K562 (cell line): ENCODE data around the gene CAPZA1. TPM values are rescaled to one million over a fixed set of nuclear protein-coding genes. Genes with fewer than 3 reads are reported as not detected.

Experiments used
- CEBPG ChIP-seq, 3 experiments: fragments of 200-800 bp in 1 of 3; sonication (Bioruptor generic) in 1 of 3; sonication (generic) in 1 of 3; formaldehyde crosslinking in 1 of 3; IDR thresholded peaks in 2 of 3; conservative IDR thresholded peaks in 1 of 3; 2 replicates each; pipeline versions ENCODE4 v1.6.1 to v1.8.0; 2016 to 2022; ENCODE audit warnings: missing compliant biosample characterization in 2 of 3, missing genetic modification characterization in 2 of 3, mild to moderate bottlenecking in 1 of 3, missing genetic modification reagents in 1 of 3
- DDX20 ChIP-seq: fragments of 450-650 bp; IDR thresholded peaks from 2 replicates; pipeline ENCODE4 v1.6.1; 2016; ENCODE audit warnings: missing genetic modification characterization, low read depth, mild to moderate bottlenecking, missing compliant biosample characterization, moderate library complexity
- PURB ChIP-seq: sonication (generic); formaldehyde crosslinking; IDR thresholded peaks from 2 replicates; pipeline ENCODE4 v1.9.0; 2021; ENCODE audit warnings: low read depth, mild to moderate bottlenecking, missing genetic modification reagents
- RHOXF2B ChIP-seq: fragments of 250-450 bp; sonication (Bioruptor Pico); conservative IDR thresholded peaks from 2 replicates; pipeline ENCODE4 v1.5.1; 2021
- ZC3H8 ChIP-seq: fragments of 450-650 bp; IDR thresholded peaks from 2 replicates; pipeline ENCODE4 v1.6.1; 2017
- ZNF586 ChIP-seq: fragments of 450-650 bp; formaldehyde crosslinking; conservative IDR thresholded peaks from 2 replicates; pipeline ENCODE4 v1.4.0; 2020; ENCODE audit warnings: mild to moderate bottlenecking, moderate library complexity
- polyA plus RNA-seq, 8 experiments: library from polyadenylated mRNA; depleted of rRNA in 4 of 8; stranded (reverse) in 5 of 8; unstranded in 3 of 8; fragments of >200 nt; fragmentation: Nextera tagmentation in 2 of 8; fragmentation: Illumina TruSeq in 1 of 8; extraction: Ambion mirVana in 2 of 8; extraction: Trizol in 1 of 8; gene quantifications; 2 replicates each; pipeline versions ENCODE4 v1.2.1 to v1.2.3, GENCODE V29; 2011 to 2014; ENCODE audit warnings: inconsistent platforms in 1 of 8, missing spikeins in 1 of 8
- total RNA-seq, 7 experiments: library from RNA; depleted of rRNA in 6 of 7; stranded (reverse); fragments of >200 nt in 6 of 7; fragmentation: Illumina TruSeq in 2 of 7; extraction: Trizol in 2 of 7; gene quantifications; 2 replicates each; pipeline versions ENCODE4 v1.2.1 to v1.2.3, GENCODE V29; 2011 to 2021; ENCODE audit warnings: low replicate concordance in 1 of 7
- TF ChIP-seq, protein P1 (sequence below): IDR thresholded peaks from 3 replicates; pipeline ENCODE4 v1.6.1; 2011; ENCODE audit warnings: borderline replicate concordance, mild to moderate bottlenecking, moderate library complexity; ENCODE audit not compliant: insufficient read length; ENCODE audit errors: extremely low read depth
- TF ChIP-seq, protein P2 (sequence below): fragments of 450-650 bp; IDR thresholded peaks from 2 replicates; pipeline ENCODE4 v1.6.1; 2016; ENCODE audit warnings: mild to moderate bottlenecking
- TF ChIP-seq, protein P3 (sequence below): sonication (generic); formaldehyde crosslinking; IDR thresholded peaks from 2 replicates; pipeline ENCODE4 v1.8.1; 2023; ENCODE audit warnings: mild to moderate bottlenecking, missing genetic modification reagents
- TF ChIP-seq, protein P4 (sequence below): fragments of 250-450 bp; sonication (Bioruptor Pico); IDR thresholded peaks from 2 replicates; pipeline ENCODE4 v1.4.0; 2020; ENCODE audit warnings: mild to moderate bottlenecking, moderate library complexity, borderline replicate concordance
- TF ChIP-seq, protein P5 (sequence below): fragments of 150-350 bp; conservative IDR thresholded peaks from 2 replicates; pipeline ENCODE4 v1.6.1; 2014; ENCODE audit warnings: low read length

The CAPZA1 gene
- total and polyA plus RNA-seq, 9 of the 15 experiments (the other 6 are each of a cell fraction or from before 2014, with no cell fraction given), result 237 to 1,020 (median 306) TPM

DNA sequence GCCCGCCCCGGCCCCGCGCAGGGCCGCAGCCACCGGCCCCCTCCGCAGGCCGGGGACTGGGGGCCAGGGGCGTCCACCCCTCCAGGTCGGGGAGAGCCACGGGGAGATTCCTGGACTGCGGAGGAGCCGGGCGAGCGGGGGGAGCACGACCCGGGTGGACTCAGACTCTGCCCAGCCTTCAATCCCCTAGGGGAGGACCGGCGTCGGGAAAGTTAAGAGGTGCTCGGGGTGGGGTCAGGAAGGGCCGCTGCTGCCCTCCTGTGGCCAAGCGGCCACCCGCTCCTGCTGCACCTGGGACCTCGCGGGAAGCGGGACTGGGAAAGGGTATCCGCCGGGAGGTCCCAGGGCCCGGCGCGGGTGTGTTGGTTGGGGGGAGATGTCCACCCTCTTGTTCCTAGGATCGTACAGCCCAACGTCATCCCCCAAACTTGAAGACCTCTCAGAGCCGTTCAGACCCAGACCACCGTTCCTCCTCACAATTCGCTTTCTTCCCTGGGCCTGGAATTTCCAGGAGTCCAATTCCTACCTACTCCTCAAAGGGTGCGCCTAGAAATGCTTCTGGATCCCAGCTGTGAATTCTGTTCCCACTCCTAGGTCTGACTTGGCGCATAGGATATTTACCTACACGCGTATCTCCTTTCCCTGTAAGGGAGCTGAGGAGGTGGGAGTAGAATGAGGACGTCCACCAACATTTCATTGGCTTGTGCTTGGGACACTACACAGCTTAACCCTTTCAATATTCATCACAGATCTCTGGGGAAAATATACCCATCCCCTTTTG lies 87.8 kb downstream of the CAPZA1 start (continued):
- TF ChIP-seq, protein P1, sequence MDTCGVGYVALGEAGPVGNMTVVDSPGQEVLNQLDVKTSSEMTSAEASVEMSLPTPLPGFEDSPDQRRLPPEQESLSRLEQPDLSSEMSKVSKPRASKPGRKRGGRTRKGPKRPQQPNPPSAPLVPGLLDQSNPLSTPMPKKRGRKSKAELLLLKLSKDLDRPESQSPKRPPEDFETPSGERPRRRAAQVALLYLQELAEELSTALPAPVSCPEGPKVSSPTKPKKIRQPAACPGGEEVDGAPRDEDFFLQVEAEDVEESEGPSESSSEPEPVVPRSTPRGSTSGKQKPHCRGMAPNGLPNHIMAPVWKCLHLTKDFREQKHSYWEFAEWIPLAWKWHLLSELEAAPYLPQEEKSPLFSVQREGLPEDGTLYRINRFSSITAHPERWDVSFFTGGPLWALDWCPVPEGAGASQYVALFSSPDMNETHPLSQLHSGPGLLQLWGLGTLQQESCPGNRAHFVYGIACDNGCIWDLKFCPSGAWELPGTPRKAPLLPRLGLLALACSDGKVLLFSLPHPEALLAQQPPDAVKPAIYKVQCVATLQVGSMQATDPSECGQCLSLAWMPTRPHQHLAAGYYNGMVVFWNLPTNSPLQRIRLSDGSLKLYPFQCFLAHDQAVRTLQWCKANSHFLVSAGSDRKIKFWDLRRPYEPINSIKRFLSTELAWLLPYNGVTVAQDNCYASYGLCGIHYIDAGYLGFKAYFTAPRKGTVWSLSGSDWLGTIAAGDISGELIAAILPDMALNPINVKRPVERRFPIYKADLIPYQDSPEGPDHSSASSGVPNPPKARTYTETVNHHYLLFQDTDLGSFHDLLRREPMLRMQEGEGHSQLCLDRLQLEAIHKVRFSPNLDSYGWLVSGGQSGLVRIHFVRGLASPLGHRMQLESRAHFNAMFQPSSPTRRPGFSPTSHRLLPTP, result no peak
- TF ChIP-seq, protein P2, sequence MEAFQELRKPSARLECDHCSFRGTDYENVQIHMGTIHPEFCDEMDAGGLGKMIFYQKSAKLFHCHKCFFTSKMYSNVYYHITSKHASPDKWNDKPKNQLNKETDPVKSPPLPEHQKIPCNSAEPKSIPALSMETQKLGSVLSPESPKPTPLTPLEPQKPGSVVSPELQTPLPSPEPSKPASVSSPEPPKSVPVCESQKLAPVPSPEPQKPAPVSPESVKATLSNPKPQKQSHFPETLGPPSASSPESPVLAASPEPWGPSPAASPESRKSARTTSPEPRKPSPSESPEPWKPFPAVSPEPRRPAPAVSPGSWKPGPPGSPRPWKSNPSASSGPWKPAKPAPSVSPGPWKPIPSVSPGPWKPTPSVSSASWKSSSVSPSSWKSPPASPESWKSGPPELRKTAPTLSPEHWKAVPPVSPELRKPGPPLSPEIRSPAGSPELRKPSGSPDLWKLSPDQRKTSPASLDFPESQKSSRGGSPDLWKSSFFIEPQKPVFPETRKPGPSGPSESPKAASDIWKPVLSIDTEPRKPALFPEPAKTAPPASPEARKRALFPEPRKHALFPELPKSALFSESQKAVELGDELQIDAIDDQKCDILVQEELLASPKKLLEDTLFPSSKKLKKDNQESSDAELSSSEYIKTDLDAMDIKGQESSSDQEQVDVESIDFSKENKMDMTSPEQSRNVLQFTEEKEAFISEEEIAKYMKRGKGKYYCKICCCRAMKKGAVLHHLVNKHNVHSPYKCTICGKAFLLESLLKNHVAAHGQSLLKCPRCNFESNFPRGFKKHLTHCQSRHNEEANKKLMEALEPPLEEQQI, result no peak
- no peak for TF ChIP-seq CEBPG (CRISPR knock-in tag; IDR thresholded peaks at IDR 0.05)
- TF ChIP-seq CEBPG (tag; conservative IDR thresholded peaks at IDR 0.05 in 1 of 2, IDR thresholded peaks at IDR 0.05 in 1 of 2), result no peak
- no peak for TF ChIP-seq ZC3H8
- TF ChIP-seq PURB (CRISPR knock-in tag), result no peak
- TF ChIP-seq, protein P3, sequence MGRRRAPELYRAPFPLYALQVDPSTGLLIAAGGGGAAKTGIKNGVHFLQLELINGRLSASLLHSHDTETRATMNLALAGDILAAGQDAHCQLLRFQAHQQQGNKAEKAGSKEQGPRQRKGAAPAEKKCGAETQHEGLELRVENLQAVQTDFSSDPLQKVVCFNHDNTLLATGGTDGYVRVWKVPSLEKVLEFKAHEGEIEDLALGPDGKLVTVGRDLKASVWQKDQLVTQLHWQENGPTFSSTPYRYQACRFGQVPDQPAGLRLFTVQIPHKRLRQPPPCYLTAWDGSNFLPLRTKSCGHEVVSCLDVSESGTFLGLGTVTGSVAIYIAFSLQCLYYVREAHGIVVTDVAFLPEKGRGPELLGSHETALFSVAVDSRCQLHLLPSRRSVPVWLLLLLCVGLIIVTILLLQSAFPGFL (CRISPR knock-in tag), result no peak
- TF ChIP-seq RHOXF2B (CRISPR knock-in tag), result no peak
- TF ChIP-seq, protein P4, sequence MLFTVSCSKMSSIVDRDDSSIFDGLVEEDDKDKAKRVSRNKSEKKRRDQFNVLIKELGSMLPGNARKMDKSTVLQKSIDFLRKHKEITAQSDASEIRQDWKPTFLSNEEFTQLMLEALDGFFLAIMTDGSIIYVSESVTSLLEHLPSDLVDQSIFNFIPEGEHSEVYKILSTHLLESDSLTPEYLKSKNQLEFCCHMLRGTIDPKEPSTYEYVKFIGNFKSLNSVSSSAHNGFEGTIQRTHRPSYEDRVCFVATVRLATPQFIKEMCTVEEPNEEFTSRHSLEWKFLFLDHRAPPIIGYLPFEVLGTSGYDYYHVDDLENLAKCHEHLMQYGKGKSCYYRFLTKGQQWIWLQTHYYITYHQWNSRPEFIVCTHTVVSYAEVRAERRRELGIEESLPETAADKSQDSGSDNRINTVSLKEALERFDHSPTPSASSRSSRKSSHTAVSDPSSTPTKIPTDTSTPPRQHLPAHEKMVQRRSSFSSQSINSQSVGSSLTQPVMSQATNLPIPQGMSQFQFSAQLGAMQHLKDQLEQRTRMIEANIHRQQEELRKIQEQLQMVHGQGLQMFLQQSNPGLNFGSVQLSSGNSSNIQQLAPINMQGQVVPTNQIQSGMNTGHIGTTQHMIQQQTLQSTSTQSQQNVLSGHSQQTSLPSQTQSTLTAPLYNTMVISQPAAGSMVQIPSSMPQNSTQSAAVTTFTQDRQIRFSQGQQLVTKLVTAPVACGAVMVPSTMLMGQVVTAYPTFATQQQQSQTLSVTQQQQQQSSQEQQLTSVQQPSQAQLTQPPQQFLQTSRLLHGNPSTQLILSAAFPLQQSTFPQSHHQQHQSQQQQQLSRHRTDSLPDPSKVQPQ (CRISPR knock-in tag), result no peak
- no peak for TF ChIP-seq ZNF586 (CRISPR knock-in tag)
- TF ChIP-seq DDX20 (tag), result no peak
- TF ChIP-seq, protein P5, sequence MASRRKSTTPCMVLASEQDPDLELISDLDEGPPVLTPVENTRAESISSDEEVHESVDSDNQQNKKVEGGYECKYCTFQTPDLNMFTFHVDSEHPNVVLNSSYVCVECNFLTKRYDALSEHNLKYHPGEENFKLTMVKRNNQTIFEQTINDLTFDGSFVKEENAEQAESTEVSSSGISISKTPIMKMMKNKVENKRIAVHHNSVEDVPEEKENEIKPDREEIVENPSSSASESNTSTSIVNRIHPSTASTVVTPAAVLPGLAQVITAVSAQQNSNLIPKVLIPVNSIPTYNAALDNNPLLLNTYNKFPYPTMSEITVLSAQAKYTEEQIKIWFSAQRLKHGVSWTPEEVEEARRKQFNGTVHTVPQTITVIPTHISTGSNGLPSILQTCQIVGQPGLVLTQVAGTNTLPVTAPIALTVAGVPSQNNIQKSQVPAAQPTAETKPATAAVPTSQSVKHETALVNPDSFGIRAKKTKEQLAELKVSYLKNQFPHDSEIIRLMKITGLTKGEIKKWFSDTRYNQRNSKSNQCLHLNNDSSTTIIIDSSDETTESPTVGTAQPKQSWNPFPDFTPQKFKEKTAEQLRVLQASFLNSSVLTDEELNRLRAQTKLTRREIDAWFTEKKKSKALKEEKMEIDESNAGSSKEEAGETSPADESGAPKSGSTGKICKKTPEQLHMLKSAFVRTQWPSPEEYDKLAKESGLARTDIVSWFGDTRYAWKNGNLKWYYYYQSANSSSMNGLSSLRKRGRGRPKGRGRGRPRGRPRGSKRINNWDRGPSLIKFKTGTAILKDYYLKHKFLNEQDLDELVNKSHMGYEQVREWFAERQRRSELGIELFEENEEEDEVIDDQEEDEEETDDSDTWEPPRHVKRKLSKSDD, result 0 out of 2 replicates have a peak, but pooled peaks have one; percentile 21
